Panc1 (cell line): Measurements from ENCODE around the gene NIPAL3.

Experiments used
- POLR2AphosphoS5 ChIP-seq: IDR thresholded peaks from 2 replicates; pipeline ENCODE4 v1.6.1; 2012; ENCODE audit warnings: mild to moderate bottlenecking, low read depth, low read length, moderate library complexity
- TF ChIP-seq, protein P1 (sequence below): fragments of 450-650 bp; IDR thresholded peaks from 2 replicates; pipeline ENCODE4 v1.5.1; 2017; ENCODE audit warnings: mild to moderate bottlenecking
- TF ChIP-seq, protein P2 (sequence below), 2 experiments: IDR thresholded peaks; 2 replicates each; pipeline ENCODE4 v1.6.1; 2011 to 2012; ENCODE audit warnings: low read depth in 2 of 2, control low read depth in 1 of 2, low read length in 1 of 2, mild to moderate bottlenecking in 1 of 2, moderate library complexity in 1 of 2; ENCODE audit not compliant: insufficient read depth in 1 of 2

DNA sequence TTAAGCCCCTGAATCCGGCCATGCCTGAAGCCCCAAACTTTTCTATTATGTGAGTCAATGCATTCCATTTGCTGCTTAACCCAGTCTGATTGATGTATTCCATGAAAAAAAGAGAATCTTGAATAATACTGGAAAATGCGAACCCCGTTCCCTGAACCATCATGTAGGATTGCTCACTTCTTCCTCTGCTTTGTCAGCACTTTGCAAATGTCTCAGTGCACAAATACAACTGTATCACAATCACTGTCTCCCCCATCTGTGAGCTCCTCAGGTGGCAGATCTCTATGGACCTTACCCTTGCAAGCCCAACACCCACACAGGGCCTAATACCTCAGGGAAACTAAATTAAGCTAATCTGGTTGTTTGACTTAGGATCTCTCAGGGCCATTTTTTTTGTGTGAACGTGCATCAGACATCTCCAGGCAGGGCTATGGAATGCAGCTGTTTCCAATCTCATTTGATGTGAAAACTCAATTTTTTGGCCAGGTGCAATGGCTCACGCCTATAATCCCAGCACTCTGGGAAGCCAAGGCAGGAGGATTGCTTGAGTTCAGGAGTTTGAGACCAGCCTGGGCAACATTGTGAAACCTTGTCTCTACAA, 84.9 kb downstream of the NIPAL3 start:
- TF ChIP-seq, protein P1, sequence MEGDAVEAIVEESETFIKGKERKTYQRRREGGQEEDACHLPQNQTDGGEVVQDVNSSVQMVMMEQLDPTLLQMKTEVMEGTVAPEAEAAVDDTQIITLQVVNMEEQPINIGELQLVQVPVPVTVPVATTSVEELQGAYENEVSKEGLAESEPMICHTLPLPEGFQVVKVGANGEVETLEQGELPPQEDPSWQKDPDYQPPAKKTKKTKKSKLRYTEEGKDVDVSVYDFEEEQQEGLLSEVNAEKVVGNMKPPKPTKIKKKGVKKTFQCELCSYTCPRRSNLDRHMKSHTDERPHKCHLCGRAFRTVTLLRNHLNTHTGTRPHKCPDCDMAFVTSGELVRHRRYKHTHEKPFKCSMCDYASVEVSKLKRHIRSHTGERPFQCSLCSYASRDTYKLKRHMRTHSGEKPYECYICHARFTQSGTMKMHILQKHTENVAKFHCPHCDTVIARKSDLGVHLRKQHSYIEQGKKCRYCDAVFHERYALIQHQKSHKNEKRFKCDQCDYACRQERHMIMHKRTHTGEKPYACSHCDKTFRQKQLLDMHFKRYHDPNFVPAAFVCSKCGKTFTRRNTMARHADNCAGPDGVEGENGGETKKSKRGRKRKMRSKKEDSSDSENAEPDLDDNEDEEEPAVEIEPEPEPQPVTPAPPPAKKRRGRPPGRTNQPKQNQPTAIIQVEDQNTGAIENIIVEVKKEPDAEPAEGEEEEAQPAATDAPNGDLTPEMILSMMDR: no peak
- no peak for TF ChIP-seq POLR2AphosphoS5
- TF ChIP-seq, protein P2, sequence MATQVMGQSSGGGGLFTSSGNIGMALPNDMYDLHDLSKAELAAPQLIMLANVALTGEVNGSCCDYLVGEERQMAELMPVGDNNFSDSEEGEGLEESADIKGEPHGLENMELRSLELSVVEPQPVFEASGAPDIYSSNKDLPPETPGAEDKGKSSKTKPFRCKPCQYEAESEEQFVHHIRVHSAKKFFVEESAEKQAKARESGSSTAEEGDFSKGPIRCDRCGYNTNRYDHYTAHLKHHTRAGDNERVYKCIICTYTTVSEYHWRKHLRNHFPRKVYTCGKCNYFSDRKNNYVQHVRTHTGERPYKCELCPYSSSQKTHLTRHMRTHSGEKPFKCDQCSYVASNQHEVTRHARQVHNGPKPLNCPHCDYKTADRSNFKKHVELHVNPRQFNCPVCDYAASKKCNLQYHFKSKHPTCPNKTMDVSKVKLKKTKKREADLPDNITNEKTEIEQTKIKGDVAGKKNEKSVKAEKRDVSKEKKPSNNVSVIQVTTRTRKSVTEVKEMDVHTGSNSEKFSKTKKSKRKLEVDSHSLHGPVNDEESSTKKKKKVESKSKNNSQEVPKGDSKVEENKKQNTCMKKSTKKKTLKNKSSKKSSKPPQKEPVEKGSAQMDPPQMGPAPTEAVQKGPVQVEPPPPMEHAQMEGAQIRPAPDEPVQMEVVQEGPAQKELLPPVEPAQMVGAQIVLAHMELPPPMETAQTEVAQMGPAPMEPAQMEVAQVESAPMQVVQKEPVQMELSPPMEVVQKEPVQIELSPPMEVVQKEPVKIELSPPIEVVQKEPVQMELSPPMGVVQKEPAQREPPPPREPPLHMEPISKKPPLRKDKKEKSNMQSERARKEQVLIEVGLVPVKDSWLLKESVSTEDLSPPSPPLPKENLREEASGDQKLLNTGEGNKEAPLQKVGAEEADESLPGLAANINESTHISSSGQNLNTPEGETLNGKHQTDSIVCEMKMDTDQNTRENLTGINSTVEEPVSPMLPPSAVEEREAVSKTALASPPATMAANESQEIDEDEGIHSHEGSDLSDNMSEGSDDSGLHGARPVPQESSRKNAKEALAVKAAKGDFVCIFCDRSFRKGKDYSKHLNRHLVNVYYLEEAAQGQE (IDR thresholded peaks at IDR 0.05; ENCODE audit: insufficient read depth in 1 of 2, low read depth in 2 of 2, low read length in 1 of 2): no peak
